K562 (cell line): Measurements from ENCODE around the gene PKP1. TPM values are rescaled to one million over a fixed set of nuclear protein-coding genes. Genes with fewer than 3 reads are reported as not detected.
A peak's percentile ranks its signal among the peaks of the same experiment; 100 is the strongest.

ENCODE experiments used
- ATAC-seq: fragments of 200-7000 bp; cut with Tn5 transposase; 3 replicates; pipeline ENCODE4 v1.9.1; 2020; ENCODE audit warnings: moderate library complexity
- BruUV-seq: library from RNA; stranded (reverse); fragments of 400-500 nt; replicated peaks from 2 replicates; lab custom pipeline; 2021; lab: Mats Ljungman, UMichigan
- CTCF ChIA-PET: fragments of 300-600 bp; formaldehyde crosslinking; extraction: SDS; loops from one replicate; lab custom pipeline; 2021; ENCODE audit warnings: low intra/inter-chr PET ratio; lab: Yijun Ruan, JAX
- POLR2A ChIA-PET: fragments of 300-600, 350-650 bp; sonication (Branson Sonifier 250); formaldehyde crosslinking; extraction: SDS; loops from one replicate; lab custom pipeline; 2021; ENCODE audit warnings: antibody characterized with exemption, inconsistent platforms; lab: Yijun Ruan, JAX
- DNase-seq, 4 experiments: peaks; one replicate each; pipeline versions ENCODE4 v3.0.0 to v3.0.0-alpha.2; 2011 to 2018; ENCODE audit warnings: low spot score in 3 of 4, mixed read lengths in 3 of 4; ENCODE audit errors: extremely low read depth in 1 of 4
- FAIRE-seq: peaks from 2 replicates; lab custom pipeline; 2011; peaks lifted over from hg19 to GRCh38; lab: Jason Lieb, UNC
- H2AFZ ChIP-seq: 2 replicates; pipeline ENCODE4 v1.6.0; 2011; ENCODE audit warnings: low read depth, low read length, control low read depth, inconsistent platforms
- H3K27ac ChIP-seq: fragments of 200-600 bp; 3 replicates; pipeline ENCODE4 v1.8.0; 2011; ENCODE audit warnings: low read depth, mild to moderate bottlenecking, control low read depth, inconsistent platforms, low read length, moderate library complexity, mixed read lengths; ENCODE audit errors: extremely low read depth
- H3K27me3 ChIP-seq, 2 experiments: fragments of 300-600 bp in 1 of 2; 2 replicates in 1 of 2; 3 replicates in 1 of 2; pipeline versions ENCODE4 v1.6.0 to v1.8.0; 2011; ENCODE audit warnings: inconsistent platforms in 2 of 2, low read length in 2 of 2, mild to moderate bottlenecking in 1 of 2, mixed read lengths in 1 of 2, moderate library complexity in 1 of 2; ENCODE audit not compliant: control insufficient read depth in 2 of 2, insufficient read depth in 2 of 2
- H3K36me3 ChIP-seq: fragments of 300-600 bp; 3 replicates; pipeline ENCODE4 v1.8.0; 2011; ENCODE audit warnings: mild to moderate bottlenecking, low read length, inconsistent platforms; ENCODE audit not compliant: control insufficient read depth, insufficient read depth
- H3K4me1 ChIP-seq, 2 experiments: fragments of 200-600 bp in 1 of 2; replicated peaks in 1 of 2; 2 replicates in 1 of 2; 3 replicates in 1 of 2; pipeline versions ENCODE4 v1.5.1 to v1.8.0; 2011; ENCODE audit warnings: inconsistent platforms in 2 of 2, low read length in 2 of 2, mild to moderate bottlenecking in 1 of 2, mixed read lengths in 1 of 2, moderate library complexity in 1 of 2; ENCODE audit not compliant: control insufficient read depth in 2 of 2, insufficient read depth in 2 of 2
- H3K4me2 ChIP-seq: 2 replicates; pipeline ENCODE4 v1.6.1; 2011; ENCODE audit warnings: low read length, control low read depth, inconsistent platforms, mixed read lengths; ENCODE audit not compliant: insufficient read depth
- H3K4me3 ChIP-seq: fragments of 200-600 bp; sonication (generic), shearing (Covaris generic); 2 replicates; pipeline ENCODE4 v1.5.1; 2016; ENCODE audit warnings: control low read depth, inconsistent platforms
- H3K79me2 ChIP-seq: fragments of 200-600 bp; 3 replicates; pipeline ENCODE4 v1.8.0; 2011; ENCODE audit warnings: low read length, inconsistent platforms; ENCODE audit not compliant: control insufficient read depth, insufficient read depth
- H3K9ac ChIP-seq, 2 experiments: 2 replicates each; pipeline versions ENCODE4 v1.6.0 to v1.6.1; 2011; ENCODE audit warnings: low read depth in 2 of 2, low read length in 2 of 2, control low read depth in 1 of 2, inconsistent platforms in 1 of 2, mild to moderate bottlenecking in 1 of 2, mixed read lengths in 1 of 2; ENCODE audit not compliant: insufficient read depth in 1 of 2
- H3K9me1 ChIP-seq: one replicate; pipeline ENCODE4 v1.6.0; 2011; ENCODE audit warnings: inconsistent platforms, mild to moderate bottlenecking, low read length, moderate library complexity; ENCODE audit not compliant: control insufficient read depth, insufficient read depth
- H3K9me3 ChIP-seq: replicated peaks from 2 replicates; pipeline ENCODE4 v1.5.1; 2011; ENCODE audit warnings: low read depth, low read length, inconsistent platforms; ENCODE audit not compliant: control insufficient read depth, insufficient read depth
- H4K20me1 ChIP-seq: replicated peaks from 2 replicates; pipeline ENCODE4 v1.6.1; 2011; ENCODE audit warnings: low read length, inconsistent platforms, mixed read lengths; ENCODE audit not compliant: control insufficient read depth, insufficient read depth
- BRD4 ChIP-seq: fragments of 200-600 bp; sonication (generic); IDR thresholded peaks from 2 replicates; pipeline ENCODE4 v1.6.1; 2017; ENCODE audit warnings: inconsistent platforms
- DIDO1 ChIP-seq: fragments of 450-650 bp; IDR thresholded peaks from 2 replicates; pipeline ENCODE4 v1.6.1; 2016; ENCODE audit warnings: low read depth, missing biosample characterization, missing genetic modification characterization
- EHMT2 ChIP-seq: fragments of 450-650 bp; IDR thresholded peaks from 2 replicates; pipeline ENCODE4 v1.6.1; 2018; ENCODE audit warnings: antibody characterized with exemption
- HMGN3 ChIP-seq: IDR thresholded peaks from 2 replicates; pipeline ENCODE4 v1.6.1; 2011; ENCODE audit warnings: borderline replicate concordance, low read depth, mild to moderate bottlenecking, mixed read lengths, low read length; ENCODE audit not compliant: insufficient read length; ENCODE audit errors: extremely low read depth
- NFE2 ChIP-seq: IDR thresholded peaks from 2 replicates; pipeline ENCODE4 v1.6.1; 2014; ENCODE audit warnings: antibody characterized with exemption, low read depth
- OTX1 ChIP-seq: fragments of 450-650 bp; formaldehyde crosslinking; IDR thresholded peaks from 2 replicates; pipeline ENCODE4 v1.4.0; 2022; ENCODE audit warnings: mild to moderate bottlenecking
- RNF2 ChIP-seq: sonication (generic); IDR thresholded peaks from 2 replicates; pipeline ENCODE4 v1.6.1; 2016
- SLC30A9 ChIP-seq: fragments of 250-450 bp; sonication (Bioruptor Pico); IDR thresholded peaks from 2 replicates; pipeline ENCODE4 v1.8.0; 2022; ENCODE audit warnings: mild to moderate bottlenecking, moderate library complexity
- STAT5B ChIP-seq: fragments of 250-450 bp; sonication (Bioruptor Pico); IDR thresholded peaks from 2 replicates; pipeline ENCODE4 v1.8.0; 2021; ENCODE audit warnings: mild to moderate bottlenecking, inconsistent platforms
- TEAD4 ChIP-seq, 2 experiments: sonication (generic) in 1 of 2; formaldehyde crosslinking in 1 of 2; IDR thresholded peaks; 2 replicates each; pipeline versions ENCODE4 v1.6.1 to v1.8.0; 2012 to 2022; ENCODE audit warnings: borderline replicate concordance in 1 of 2, inconsistent platforms in 1 of 2, low read length in 1 of 2, mild to moderate bottlenecking in 1 of 2, missing genetic modification reagents in 1 of 2
- ZNF12 ChIP-seq: sonication (generic); formaldehyde crosslinking; IDR thresholded peaks from 2 replicates; pipeline ENCODE4 v1.4.0; 2020; ENCODE audit warnings: mild to moderate bottlenecking, missing genetic modification reagents
- ZNF174 ChIP-seq: fragments of 250-450 bp; sonication (Bioruptor Pico); IDR thresholded peaks from 2 replicates; pipeline ENCODE4 v1.4.0; 2020; ENCODE audit warnings: mild to moderate bottlenecking
- ZNF436 ChIP-seq: fragments of 250-450, 450-650 bp; sonication (Bioruptor Pico); formaldehyde crosslinking; IDR thresholded peaks from 2 replicates; pipeline ENCODE4 v1.7.0; 2020; ENCODE audit warnings: mild to moderate bottlenecking
- ZNF717 ChIP-seq: fragments of 250-450 bp; sonication (Bioruptor Pico); IDR thresholded peaks from 2 replicates; pipeline ENCODE4 v1.5.0; 2021
- ZNF79 ChIP-seq: fragments of 250-450 bp; sonication (Bioruptor Pico); IDR thresholded peaks from 2 replicates; pipeline ENCODE4 v1.4.0; 2020; ENCODE audit warnings: low read depth, mild to moderate bottlenecking, moderate library complexity
- WGBS: fragments of 100-300 bp; shearing (Covaris generic); methylation state at CpG from one replicate; pipeline ENCODE4 v1.1.6; 2016; ENCODE audit warnings: low coverage, mixed read lengths; ENCODE audit not compliant: insufficient coverage; ENCODE audit errors: missing lambda C conversion rate; 5-methylcytosine and 5-hydroxymethylcytosine counted together
- in situ Hi-C: fragments of 300-500 bp; cut with MboI; formaldehyde crosslinking; loops from 4 replicates; pipeline ENCODE4 v1.15.0; 2018; ENCODE audit warnings: inconsistent platforms, mixed read lengths
- intact Hi-C: fragments of 100-400 bp; cut with micrococcal nuclease; formaldehyde crosslinking; loops from 2 replicates; pipeline ENCODE4 v1.14.2; 2022
- polyA plus RNA-seq, 8 experiments: library from polyadenylated mRNA; depleted of rRNA in 4 of 8; stranded (reverse) in 5 of 8; unstranded in 3 of 8; fragments of >200 nt; fragmentation: Nextera tagmentation in 2 of 8; fragmentation: Illumina TruSeq in 1 of 8; extraction: Ambion mirVana in 2 of 8; extraction: Trizol in 1 of 8; gene quantifications; 2 replicates each; pipeline versions ENCODE4 v1.2.1 to v1.2.3, GENCODE V29; 2011 to 2014; ENCODE audit warnings: inconsistent platforms in 1 of 8, missing spikeins in 1 of 8
- total RNA-seq, 7 experiments: library from RNA; depleted of rRNA in 6 of 7; stranded (reverse); fragments of >200 nt in 6 of 7; fragmentation: Illumina TruSeq in 2 of 7; extraction: Trizol in 2 of 7; gene quantifications; 2 replicates each; pipeline versions ENCODE4 v1.2.1 to v1.2.3, GENCODE V29; 2011 to 2021; ENCODE audit warnings: low replicate concordance in 1 of 7
- TF ChIP-seq, protein P1 (sequence below): fragments of 450-650 bp; IDR thresholded peaks from 2 replicates; pipeline ENCODE4 v1.6.1; 2018; ENCODE audit not compliant: partially characterized antibody
- TF ChIP-seq, protein P2 (sequence below): fragments of 450-650 bp; IDR thresholded peaks from 2 replicates; pipeline ENCODE4 v1.7.0; 2016; ENCODE audit warnings: borderline replicate concordance

The PKP1 gene
- total and polyA plus RNA-seq, 9 of the 15 experiments (the other 6 are each of a cell fraction or from before 2014, with no cell fraction given) = not detected

DNA sequence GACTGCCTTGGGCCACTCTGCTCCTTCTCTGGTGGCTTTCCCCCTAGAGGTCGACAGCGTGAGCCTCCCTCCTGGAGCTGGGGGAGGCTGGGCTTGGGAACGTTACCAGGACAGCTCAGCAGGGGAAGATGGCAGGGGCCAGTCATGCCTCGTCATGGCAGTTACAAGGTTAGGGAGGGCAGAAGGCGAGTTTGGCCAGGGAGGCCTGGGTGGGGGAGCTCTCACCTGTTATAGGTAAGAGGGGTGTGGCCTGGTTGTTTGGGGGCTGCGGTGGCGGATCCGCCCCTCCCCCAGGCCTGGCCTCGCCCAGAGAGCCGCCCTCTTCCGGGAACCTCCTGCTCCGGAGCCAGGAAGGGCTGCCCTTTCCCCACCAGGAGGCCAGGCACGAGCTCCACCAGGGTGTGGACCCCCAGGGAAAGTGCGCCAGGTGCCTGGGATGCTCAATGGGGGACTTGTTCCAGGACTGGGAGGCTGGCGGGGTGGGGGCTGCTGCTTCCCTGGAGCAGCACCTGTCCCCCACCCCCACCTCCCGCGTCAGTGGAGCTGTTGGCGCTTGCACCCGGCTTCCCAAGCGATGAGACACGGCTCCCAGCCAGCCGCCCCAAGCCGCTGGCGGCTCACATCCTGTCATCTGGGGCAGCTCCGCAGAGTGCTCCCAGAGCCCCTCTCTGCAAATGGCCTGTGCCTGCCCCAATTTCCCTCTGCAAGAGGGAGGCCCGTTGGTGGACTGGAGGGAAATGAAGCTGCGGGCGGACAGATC, 23.6 kb upstream of the PKP1 start:
- H3K79me2 ChIP-seq = no peaks in the 10 kb centered on the region
- 3% methylated on average over 17 of the region's 28 CpGs for WGBS
- no peak overlapping the region for H3K27ac ChIP-seq
- peak overlapping the region; percentile 4; the same call in 1 of the 2 replicates for H2AFZ ChIP-seq
- BruUV-seq = no TSS peak
- ATAC-seq (peak; percentile 32), DNase-seq (no peak), FAIRE-seq (no peak)
- in situ Hi-C loops (no loop called here), intact Hi-C loops (no loop called here)
- peaks cover 2% of the 10 kb centered on the region; the same call in 1 of the 2 replicates for H4K20me1 ChIP-seq
- H3K9me3 ChIP-seq = no peaks in the 10 kb centered on the region
- H3K9me1 ChIP-seq = peaks cover 9% of the 10 kb centered on the region
- no peak overlapping the region for H3K4me2 ChIP-seq
- H3K36me3 ChIP-seq = no peaks in the 10 kb centered on the region
- H3K9ac ChIP-seq = peak overlapping the region in 1 of 2 experiments; percentile 48; a peak in 1 of 4 replicates
- peaks cover 0 to 16% of the 10 kb centered on the region in 2 experiments; a peak in 2 of 5 replicates for H3K4me1 ChIP-seq
- H3K4me3 ChIP-seq = no peak overlapping the region
- H3K27me3 ChIP-seq = peaks cover 6 to 53% of the 10 kb centered on the region in 2 experiments; a peak in 4 of 5 replicates
- CTCF ChIA-PET = interaction anchor here (0.6 kb wide), 1 partner anchor 1820 kb away, joined by 3 read pairs; no protein-coding TSS in a partner anchor
- POLR2A ChIA-PET = interaction anchor here (0.8 to 1.8 kb wide), 2 partner anchors 10 to 101 kb away, joined by 3 to 5 read pairs; no protein-coding TSS in a partner anchor
- TF ChIP-seq NFE2 = 0 out of 2 replicates have a peak, but pooled peaks have one; percentile 18
- TF ChIP-seq OTX1 (CRISPR knock-in tag) = no peak
- no peak for TF ChIP-seq TEAD4 (IDR thresholded peaks at IDR 0.05; ENCODE audit: low read length)
- TF ChIP-seq TEAD4 (CRISPR knock-in tag; IDR thresholded peaks at IDR 0.05; ENCODE audit: borderline replicate concordance) = 0 out of 2 replicates have a peak, but pooled peaks have one; percentile 46
- no peak for TF ChIP-seq ZNF174 (CRISPR knock-in tag)
- TF ChIP-seq, protein P1, sequence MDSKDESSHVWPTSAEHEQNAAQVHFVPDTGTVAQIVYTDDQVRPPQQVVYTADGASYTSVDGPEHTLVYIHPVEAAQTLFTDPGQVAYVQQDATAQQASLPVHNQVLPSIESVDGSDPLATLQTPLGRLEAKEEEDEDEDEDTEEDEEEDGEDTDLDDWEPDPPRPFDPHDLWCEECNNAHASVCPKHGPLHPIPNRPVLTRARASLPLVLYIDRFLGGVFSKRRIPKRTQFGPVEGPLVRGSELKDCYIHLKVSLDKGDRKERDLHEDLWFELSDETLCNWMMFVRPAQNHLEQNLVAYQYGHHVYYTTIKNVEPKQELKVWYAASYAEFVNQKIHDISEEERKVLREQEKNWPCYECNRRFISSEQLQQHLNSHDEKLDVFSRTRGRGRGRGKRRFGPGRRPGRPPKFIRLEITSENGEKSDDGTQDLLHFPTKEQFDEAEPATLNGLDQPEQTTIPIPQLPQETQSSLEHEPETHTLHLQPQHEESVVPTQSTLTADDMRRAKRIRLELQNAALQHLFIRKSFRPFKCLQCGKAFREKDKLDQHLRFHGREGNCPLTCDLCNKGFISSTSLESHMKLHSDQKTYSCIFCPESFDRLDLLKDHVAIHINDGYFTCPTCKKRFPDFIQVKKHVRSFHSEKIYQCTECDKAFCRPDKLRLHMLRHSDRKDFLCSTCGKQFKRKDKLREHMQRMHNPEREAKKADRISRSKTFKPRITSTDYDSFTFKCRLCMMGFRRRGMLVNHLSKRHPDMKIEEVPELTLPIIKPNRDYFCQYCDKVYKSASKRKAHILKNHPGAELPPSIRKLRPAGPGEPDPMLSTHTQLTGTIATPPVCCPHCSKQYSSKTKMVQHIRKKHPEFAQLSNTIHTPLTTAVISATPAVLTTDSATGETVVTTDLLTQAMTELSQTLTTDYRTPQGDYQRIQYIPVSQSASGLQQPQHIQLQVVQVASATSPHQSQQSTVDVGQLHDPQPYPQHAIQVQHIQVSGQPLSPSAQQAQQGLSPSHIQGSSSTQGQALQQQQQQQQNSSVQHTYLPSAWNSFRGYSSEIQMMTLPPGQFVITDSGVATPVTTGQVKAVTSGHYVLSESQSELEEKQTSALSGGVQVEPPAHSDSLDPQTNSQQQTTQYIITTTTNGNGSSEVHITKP = peak; percentile 75
- no peak for TF ChIP-seq ZNF12 (CRISPR knock-in tag)
- no peak for TF ChIP-seq EHMT2
- TF ChIP-seq SLC30A9 (CRISPR knock-in tag) = no peak
- no peak for TF ChIP-seq RNF2
- no peak for TF ChIP-seq DIDO1 (tag)
- TF ChIP-seq STAT5B = no peak
- TF ChIP-seq BRD4 = no peak
- TF ChIP-seq ZNF717 (CRISPR knock-in tag) = no peak
- TF ChIP-seq, protein P2, sequence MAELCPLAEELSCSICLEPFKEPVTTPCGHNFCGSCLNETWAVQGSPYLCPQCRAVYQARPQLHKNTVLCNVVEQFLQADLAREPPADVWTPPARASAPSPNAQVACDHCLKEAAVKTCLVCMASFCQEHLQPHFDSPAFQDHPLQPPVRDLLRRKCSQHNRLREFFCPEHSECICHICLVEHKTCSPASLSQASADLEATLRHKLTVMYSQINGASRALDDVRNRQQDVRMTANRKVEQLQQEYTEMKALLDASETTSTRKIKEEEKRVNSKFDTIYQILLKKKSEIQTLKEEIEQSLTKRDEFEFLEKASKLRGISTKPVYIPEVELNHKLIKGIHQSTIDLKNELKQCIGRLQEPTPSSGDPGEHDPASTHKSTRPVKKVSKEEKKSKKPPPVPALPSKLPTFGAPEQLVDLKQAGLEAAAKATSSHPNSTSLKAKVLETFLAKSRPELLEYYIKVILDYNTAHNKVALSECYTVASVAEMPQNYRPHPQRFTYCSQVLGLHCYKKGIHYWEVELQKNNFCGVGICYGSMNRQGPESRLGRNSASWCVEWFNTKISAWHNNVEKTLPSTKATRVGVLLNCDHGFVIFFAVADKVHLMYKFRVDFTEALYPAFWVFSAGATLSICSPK = no peak
- TF ChIP-seq ZNF436 (CRISPR knock-in tag) = no peak
- no peak for TF ChIP-seq HMGN3
- TF ChIP-seq ZNF79 = no peak
